T47D (cell line): ENCODE results near the gene MRPS2.
"Not testable (repeated sequence)": the region's sequence is repeated elsewhere in the genome, so short reads cannot be mapped to it uniquely, and the experiment has no call there.

Source experiments
- DNase-seq, 2 experiments: peaks; one replicate each; pipeline versions ENCODE4 v3.0.0 to v3.0.0-alpha.2; 2011 to 2012; ENCODE audit warnings: low read depth in 1 of 2, low spot score in 1 of 2
- JUND ChIP-seq: IDR thresholded peaks from 2 replicates; pipeline ENCODE4 v1.6.1; 2012; ENCODE audit warnings: low read depth
- in situ Hi-C: cut with HindIII; loops from 2 replicates; pipeline ENCODE4 v1.10.0; 2016; ENCODE audit warnings: low sequenced_read_pairs, low pct_unique_long_range_greater_than_20kb

Gene MRPS2

DNA sequence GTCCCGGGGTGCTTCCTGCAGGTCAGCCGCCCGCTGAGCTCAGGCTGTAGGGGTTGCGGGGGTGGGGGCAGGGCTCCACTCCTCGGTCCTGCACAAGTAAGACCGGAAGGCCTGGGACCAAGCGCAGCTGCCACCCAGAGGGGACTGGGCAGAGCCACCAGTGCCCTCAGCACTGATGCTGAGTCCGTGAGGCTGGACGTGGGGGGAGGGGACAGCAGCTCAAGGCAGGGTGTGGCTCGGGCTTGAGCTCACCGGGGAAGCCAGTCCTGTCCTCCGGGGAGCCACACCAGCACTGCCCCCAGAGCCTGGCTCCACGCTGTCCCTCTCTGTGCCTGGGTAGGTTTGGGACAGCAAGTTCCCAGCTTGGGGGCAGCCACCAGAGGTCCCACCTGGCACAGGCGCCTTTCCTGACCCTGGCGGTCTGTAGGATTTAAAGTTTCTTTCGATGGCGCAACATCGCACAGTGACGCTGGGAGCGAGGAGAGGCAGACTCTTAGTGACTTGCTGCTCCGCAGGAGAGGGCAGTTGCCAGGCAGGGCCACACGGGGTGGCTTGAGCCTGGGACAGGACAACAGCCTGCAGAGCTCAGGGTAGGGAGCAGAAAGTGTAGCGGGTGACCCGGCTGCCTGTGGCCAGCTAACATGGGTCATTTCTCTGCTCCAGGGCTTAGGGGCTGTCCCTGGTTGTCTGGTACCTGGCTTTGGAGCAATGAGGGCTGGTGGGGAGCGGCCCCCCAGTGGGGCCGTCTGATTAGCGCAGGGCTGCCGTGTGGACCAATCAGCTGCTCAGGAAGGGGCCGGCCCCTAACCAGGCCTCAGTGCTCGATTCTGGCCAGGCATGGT is 26.5 kb downstream of the MRPS2 start:
- TF ChIP-seq JUND, result no peak
- in situ Hi-C loops, result no loop called here
- peak in 1 of 2 experiments; percentile 26 for DNase-seq

DNA sequence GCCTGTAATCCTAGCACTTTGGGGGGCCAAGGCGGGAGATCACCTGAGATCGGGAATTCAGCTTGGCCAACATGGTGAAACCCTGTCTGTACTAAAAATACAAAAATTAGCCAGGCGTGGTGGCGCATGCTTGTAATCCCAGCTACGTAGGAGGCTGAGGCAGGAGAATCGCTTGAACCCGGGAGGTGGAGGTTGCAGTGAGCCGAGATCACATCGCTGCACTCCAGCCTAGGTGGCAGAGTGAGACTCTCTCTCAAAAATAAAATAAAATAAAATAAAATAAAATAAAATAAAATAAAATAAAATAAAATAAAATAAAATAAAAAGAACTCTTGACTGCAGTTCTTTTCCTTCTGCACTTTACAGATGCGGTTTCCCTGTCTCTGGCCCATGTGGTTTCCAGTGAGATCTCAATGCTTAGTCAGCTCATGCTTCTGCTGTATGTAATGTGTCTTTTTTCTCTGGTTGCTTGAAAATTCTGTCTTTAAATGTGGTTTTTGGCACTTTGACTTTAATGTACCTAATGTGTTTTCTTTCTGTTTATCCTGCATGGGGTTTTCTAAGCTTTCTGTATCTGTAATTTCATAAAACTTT is 28.5 kb downstream of the MRPS2 start:
- in situ Hi-C loops, DNase-seq: not testable (repeated sequence)

DNA sequence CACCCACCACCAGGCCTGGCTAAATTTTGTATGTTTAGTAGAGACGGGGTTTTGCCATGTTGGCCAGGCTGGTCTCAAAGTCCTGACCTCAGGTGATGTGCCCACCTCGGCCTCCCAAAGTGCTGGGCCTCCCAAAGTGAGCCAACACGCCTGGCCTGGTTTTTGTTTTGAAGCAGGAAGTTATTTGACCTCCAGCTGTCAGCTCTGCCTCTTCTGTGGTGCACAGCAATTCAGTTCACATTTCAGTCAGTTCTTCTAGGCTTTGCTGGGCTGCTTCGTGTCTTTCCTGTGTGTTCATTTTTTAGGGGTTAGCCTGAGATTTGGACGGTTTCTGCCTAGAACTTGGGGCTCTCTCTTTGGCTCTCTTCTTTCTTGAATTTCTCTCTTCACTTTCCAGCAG is 29.7 kb downstream of the MRPS2 start:
- DNase-seq, result no peak
- in situ Hi-C loops, result no loop called here
- no peak for TF ChIP-seq JUND

DNA sequence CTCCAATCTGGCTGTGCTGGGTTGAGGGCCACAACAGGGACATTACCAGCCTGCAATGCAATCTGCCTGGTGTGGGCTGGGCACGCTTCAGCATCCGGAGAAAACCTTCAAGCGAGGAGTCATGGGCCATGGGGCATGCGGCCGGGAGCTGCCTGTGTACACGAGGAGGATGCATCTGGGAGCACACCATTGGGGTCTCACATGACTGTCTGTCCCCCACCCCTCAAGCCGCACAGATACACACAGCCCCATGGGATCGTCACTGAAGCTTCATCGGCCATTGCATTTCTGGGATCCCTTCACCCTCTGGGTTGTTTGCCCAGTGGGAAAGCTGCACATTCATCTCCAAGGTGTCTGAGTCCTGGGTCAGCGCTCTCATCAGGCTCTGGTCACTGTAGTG is 30.6 kb downstream of the MRPS2 start:
- in situ Hi-C loops, result no loop called here
- TF ChIP-seq JUND, result no peak
- DNase-seq, result no peak

DNA sequence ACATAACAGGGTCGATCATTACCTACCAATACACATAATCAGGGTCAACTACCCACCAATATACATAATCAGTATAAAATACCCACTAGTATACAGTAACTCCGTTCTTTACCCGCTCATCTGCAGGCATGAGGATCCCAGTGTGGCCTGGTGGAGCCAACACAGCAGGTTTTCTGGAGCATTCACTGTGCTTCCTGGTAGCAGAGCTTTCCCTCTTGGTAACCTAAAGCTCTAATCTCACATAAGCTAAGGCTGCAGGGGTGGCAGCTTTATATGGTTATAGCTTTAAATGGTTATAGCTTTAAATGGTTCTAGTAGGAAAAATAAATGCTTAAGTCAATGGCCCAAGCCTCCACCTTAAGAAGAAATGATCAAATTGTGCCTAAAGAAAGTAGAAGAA is 32.6 kb downstream of the MRPS2 start:
- DNase-seq, result no peak
- TF ChIP-seq JUND, result no peak
- in situ Hi-C loops, result no loop called here

DNA sequence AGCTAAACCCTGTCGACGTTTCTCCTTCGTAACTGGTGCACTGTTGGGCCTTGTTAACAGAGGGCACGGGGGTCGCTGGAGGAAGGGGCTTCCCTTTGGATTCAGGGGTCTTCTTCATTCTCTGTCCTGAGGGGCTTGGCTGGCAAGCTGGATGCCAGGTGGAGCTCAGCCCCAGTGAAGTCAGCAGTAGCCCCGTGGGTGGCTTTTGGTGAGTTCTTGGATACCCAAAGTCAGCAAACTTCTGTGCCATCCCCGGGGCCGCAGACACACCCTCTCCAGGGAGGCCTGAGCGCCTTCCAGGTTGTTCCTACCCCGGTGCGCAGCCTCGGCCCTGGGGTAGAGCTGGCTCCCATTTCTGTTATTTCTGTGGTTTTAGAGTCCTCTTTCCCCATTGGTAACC is 33.2 kb downstream of the MRPS2 start:
- in situ Hi-C loops, result no loop called here
- DNase-seq, result no peak
- TF ChIP-seq JUND, result no peak

DNA sequence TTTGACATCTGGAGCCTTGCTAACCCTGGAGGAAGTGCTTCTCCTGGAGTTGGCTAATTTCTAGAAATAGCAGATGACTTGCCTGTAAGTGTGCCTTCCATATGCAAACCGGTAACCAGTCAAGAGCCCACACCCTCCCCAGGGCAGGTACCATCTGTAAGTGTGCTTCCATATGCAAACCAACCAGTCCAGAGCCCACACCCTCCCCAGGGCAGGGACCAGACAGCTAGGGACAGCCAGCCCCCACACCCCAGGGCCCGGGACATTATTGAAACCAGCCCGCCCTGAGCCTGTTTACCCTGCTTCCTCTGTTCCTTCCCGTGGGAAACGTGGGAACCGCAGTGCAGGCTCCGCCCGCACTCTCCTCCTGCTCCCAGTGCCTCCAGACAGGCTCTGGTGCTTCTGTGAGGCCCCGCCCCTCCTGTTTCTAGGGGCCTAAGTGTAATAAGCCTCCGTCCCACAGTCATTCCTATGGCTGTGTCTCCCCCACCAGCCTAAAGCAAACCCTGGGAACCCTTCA is 33.8 kb downstream of the MRPS2 start:
- DNase-seq, in situ Hi-C loops: not testable (repeated sequence)

DNA sequence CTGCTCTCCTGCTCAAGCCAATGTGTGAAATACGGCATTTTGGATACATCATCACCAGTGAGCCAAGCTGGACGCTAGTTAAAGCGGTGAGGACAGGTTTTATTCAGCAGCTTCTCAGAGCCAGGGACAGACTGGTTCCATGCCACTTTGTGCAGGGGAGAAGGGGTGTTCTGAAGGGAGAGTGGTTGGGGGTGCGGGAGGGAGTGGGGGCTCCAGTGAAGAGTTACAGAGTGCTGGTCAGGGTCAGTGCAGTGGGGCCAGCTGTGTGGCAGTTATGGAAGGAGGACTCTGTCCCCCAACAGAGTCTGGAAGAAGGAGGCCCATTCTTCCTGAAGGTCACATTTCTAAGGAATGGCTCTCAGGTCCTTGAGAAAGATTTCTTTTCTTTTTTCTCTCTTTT is 34.3 kb downstream of the MRPS2 start:
- in situ Hi-C loops, result not testable (repeated sequence)

DNA sequence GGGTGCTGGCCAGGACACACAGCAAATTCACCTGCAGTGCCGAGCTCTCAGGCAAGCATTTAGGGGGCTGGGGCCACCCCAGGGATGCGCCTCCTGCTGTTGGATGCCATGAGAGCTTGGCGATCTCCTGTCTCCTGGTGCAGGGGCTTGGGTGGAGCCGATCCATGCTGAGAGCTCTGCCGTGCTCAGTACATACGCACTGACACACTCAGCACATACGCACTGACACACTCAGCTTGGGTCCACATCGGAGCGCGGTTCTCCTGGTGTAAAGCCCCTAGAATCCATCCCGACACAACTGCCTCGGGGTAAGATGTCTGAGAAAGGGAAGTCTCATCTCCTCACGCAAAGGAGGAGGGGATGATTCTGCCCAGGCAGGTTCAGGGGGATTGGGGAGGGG is 35.1 kb downstream of the MRPS2 start:
- in situ Hi-C loops, result not testable (repeated sequence)

More for the DNA sequence above, 34.3 kb downstream of the MRPS2 start:
- not testable (repeated sequence) for DNase-seq

DNA sequence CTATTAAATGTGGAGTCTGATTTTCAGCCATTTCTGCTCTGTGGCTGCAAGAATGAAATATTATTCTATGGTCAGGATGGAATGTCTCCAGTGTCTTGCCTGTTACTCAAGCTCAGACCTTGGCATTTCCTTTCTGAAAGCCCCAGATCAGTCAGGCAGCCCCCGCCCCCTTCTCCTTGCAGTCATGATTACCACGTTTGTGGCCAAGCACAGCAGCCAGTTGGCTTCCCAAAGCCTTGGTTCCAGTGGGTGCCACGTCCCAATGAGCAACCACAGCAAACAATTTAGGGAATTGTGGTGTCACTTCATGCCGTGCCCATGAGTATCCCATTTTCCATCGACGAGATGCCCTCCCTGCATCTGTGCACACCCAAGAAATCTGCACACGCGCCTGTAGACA is 35.7 kb downstream of the MRPS2 start:
- no peak for TF ChIP-seq JUND
- in situ Hi-C loops, result no loop called here
- no peak for DNase-seq

More for the DNA sequence above, 35.1 kb downstream of the MRPS2 start:
- not testable (repeated sequence) for DNase-seq

DNA sequence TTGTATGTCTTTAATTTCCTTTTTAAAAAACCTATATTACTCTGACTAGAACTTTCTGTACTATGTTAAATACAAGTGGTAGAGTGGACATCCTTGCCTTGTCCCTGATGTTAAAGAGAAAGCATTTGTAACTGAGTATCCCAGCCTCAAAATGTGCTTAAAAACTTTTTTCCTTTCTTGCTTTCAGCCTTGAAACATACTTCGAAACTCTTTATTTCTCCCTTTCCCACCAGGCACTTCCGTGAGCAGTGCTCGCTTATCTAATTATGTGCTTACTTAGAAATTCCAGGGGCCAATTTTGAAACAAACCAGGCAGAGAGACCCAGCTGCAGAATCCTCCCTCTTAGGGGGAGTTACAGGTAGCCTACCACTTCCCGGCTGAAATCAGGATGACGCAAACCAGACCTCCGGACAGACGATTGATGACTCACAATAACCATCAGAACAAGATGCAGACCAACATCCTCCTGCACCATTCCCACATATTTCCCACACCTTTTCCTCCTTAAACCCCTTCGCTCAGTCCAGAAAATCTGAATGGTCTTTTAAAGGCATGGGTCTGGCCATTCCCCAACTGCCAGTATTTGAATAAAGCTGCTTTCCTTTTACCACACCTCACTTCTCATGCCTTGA is 42.9 kb downstream of the MRPS2 start:
- DNase-seq, in situ Hi-C loops: not testable (repeated sequence)

DNA sequence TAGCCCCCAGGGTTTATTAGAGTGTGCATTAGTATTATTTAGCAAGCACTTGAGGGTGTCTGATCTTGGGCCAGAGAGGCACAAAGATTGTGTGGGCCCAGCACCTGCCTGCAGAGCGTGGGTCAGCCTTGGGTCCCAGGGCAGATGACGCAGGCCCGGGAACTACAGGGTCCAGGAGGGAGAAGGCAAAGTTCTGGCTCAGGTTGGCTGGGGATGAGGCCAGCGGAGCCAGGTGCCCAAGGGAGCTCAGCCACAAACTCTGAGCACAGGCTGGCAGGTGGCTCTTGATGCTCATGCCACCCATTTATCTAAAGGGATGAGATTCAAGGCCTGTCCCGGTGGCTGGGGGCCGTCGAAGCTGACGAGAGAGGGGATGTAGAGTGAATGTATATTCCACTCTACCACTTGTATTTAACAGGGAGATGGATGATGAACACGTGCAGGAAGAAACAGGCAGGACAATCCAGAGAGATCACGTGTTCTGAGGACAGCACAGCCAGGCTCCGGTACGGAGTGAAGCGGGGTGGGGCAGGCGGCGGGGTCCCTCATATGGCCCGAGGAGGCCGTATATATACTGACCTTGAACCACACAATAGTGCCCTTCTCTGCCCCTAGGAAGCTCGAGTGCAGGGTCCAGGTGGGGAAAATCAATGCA is 44.6 kb downstream of the MRPS2 start:
- in situ Hi-C loops, result no loop called here
- no peak for DNase-seq
- TF ChIP-seq JUND, result no peak

DNA sequence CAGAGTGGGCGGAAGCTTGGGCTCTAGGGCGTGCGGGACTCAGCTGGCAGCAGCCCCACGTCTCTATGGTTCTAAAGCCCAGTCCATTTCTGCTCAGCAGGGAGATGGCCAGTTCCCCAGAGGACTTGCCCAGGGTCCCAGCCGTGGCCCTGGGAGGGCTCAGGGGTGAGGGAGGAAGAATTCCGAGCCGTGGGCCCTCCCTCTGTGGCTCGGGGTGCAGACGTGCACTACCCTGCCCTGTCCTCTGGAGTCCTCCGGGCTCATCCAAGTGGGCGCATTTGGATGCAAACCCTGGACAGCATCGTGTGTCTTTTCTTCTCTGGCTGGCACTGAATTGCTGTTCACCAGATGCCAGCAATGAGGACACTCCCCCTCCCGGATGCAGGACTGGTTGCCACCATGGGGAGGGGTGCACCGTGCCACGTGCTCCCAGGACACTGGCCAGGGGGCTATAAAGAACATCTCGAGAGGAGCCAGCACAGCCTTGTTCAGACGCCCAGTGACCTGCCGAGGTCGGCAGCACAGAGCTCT is 45.2 kb downstream of the MRPS2 start, which contains the start of gene OBP2A:
OBP2A (plus strand) TSS at position 481 of the 531 bp plus-strand sequence. CDS start 55 bp downstream, outside the sequence.
- DNase-seq, in situ Hi-C loops: not testable (repeated sequence)

DNA sequence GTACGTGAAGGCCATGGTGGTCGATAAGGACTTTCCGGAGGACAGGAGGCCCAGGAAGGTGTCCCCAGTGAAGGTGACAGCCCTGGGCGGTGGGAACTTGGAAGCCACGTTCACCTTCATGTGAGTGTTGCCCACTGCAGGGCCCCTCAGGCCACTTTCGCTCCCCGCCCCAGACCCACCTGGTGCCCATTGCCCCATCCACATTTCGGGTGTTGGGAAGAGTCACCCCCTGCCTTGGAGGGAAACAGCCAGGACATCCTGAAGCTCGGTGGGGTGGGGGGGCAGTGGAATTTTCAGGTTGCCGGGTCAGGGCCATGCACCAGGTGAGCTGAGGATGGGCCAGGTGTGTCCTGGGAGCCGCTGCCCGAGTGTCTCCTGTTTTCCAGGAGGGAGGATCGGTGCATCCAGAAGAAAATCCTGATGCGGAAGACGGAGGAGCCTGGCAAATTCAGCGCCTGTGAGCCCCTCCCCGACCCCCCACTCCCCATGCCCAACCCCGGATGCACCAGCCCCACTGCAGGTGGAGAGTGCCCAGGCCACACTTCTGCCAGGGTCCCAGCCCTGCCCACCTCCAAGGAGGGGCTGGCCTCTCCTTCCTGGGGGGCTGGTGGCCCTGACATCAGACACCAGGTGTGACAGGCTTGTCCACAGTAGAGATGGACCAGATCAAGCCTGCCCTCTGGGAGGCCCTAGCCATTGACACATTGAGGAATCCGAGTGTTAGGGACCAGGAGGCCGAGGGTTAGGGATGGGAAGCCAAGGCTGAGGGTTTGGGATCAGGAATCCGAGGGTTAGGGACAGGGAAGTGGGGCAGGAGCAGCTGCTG is 46.5 kb downstream of the MRPS2 start:
- DNase-seq, in situ Hi-C loops: not testable (repeated sequence)
